ENCODE results near the gene CAPN10.

DNA sequence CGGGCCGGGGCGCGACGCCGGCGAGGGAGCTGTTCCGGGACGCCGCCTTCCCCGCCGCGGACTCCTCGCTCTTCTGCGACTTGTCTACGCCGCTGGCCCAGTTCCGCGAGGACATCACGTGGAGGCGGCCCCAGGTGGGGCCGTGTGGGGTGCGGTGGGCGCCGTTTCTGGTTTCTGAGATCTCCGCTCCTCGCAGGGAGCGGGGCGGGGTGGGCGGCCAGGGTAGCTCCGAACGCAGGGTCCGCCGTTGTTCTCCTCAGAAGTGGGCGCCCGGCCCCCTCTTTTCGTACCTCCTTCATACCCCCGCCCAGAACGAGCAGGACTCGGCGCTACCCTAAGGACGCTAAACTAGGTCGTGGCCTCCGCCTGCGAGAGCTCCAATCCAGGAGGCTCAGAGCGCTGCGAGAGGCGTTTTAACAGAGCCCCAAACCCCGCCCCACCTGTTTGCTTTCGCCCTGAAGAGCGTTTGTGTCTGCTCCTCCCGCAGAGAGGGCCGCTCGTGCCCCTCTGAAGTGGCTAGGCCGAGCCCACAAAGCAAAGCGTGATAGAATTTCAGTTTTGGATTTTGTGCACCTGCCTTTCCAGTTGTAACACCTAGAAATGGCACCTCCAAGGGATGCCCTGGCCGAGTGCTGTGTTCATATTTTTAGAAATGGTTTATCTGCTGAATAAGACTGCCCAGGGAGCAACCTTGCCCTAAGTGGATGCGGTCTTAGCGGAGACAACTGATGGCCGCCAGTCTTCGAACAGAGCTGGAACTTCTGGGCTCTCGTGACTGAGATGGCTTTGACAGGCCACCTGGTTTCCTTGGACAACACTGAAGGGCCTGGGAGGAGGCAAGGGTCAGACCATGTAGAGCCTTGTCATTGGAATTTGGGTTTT is 626 bp downstream of the CAPN10 start:
- TF ChIP-seq, protein P1, sequence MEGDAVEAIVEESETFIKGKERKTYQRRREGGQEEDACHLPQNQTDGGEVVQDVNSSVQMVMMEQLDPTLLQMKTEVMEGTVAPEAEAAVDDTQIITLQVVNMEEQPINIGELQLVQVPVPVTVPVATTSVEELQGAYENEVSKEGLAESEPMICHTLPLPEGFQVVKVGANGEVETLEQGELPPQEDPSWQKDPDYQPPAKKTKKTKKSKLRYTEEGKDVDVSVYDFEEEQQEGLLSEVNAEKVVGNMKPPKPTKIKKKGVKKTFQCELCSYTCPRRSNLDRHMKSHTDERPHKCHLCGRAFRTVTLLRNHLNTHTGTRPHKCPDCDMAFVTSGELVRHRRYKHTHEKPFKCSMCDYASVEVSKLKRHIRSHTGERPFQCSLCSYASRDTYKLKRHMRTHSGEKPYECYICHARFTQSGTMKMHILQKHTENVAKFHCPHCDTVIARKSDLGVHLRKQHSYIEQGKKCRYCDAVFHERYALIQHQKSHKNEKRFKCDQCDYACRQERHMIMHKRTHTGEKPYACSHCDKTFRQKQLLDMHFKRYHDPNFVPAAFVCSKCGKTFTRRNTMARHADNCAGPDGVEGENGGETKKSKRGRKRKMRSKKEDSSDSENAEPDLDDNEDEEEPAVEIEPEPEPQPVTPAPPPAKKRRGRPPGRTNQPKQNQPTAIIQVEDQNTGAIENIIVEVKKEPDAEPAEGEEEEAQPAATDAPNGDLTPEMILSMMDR (IDR thresholded peaks at IDR 0.05), result no peak
- no peak for TF ChIP-seq POLR2A (IDR thresholded peaks at IDR 0.05)
